Uterus (tissue), 4 donors: ENCODE data around the gene DIPK2B. TPM values are rescaled to one million over a fixed set of nuclear protein-coding genes. Genes with fewer than 3 reads are reported as not detected.

Source experiments
- DNase-seq, 2 donors: peaks; one replicate each; pipeline ENCODE4 v3.0.0-alpha.2; 2019 to 2020
- H3K27ac ChIP-seq, 2 donors: fragments of 200-600 bp; sonication (generic); 1 replicate in 1 of 2; 2 replicates in 1 of 2; pipeline ENCODE4 v1.5.1; 2016 to 2018
- H3K27me3 ChIP-seq, 2 donors: fragments of 200-600 bp; sonication (generic); one replicate each; pipeline ENCODE4 v1.5.1; 2018 to 2019; ENCODE audit warnings: control low read depth in 1 of 2
- H3K36me3 ChIP-seq, 2 donors: fragments of 200-600 bp; sonication (generic); one replicate each; pipeline ENCODE4 v1.5.1; 2019; ENCODE audit warnings: control low read depth in 1 of 2
- H3K4me1 ChIP-seq, 2 donors: fragments of 200-600 bp; sonication (generic); one replicate each; pipeline ENCODE4 v1.5.1; 2018 to 2019; ENCODE audit warnings: control low read depth in 1 of 2
- H3K4me3 ChIP-seq, 2 donors: fragments of 200-600 bp; sonication (generic); 1 replicate in 1 of 2; 2 replicates in 1 of 2; pipeline ENCODE4 v1.5.1; 2018 to 2019; ENCODE audit warnings: mild to moderate bottlenecking in 1 of 2
- H3K9me3 ChIP-seq, 2 donors: fragments of 200-600 bp; sonication (generic); one replicate each; pipeline ENCODE4 v1.5.1; 2019; ENCODE audit warnings: control low read depth in 1 of 2
- CTCF ChIP-seq, 4 experiments: fragments of 200-600 bp in 2 of 4; fragments of 450-650 bp in 2 of 4; sonication (generic) in 2 of 4; IDR thresholded peaks; one replicate each; pipeline ENCODE4 v1.5.1; 2016 to 2019; ENCODE audit warnings: antibody characterized with exemption in 4 of 4, mild to moderate bottlenecking in 2 of 4, moderate library complexity in 1 of 4
- POLR2A ChIP-seq, 2 donors: fragments of 450-650 bp; IDR thresholded peaks; one replicate each; pipeline ENCODE4 v1.6.1; 2016; ENCODE audit warnings: antibody characterized with exemption in 2 of 2, mild to moderate bottlenecking in 1 of 2, moderate library complexity in 1 of 2
- intact Hi-C: fragments of 100-400 bp; cut with DNase I; formaldehyde crosslinking; loops from one replicate; pipeline ENCODE4 v1.15.1; 2023; ENCODE audit warnings: low total_unique reads
- total RNA-seq, 4 donors: library from RNA; depleted of rRNA in 3 of 4; stranded (reverse); fragments of >200 nt in 3 of 4; gene quantifications; one replicate each; pipeline versions ENCODE4 v1.1.0 to v1.2.4, GENCODE V29; 2014 to 2023
- donor health status: DM: yes; HTN: yes; CAD: no.

The DIPK2B gene
- total RNA-seq, 4 donors from 2014 or later, result 21.2 to 95.6 (median 30.8) TPM

GRCh38 chrX:45187731-45188130 is 12.9 kb downstream of the DIPK2B start:
- intact Hi-C loops, result no loop called here
- TF ChIP-seq CTCF (IDR thresholded peaks at IDR 0.05) (no peak), POLR2A (IDR thresholded peaks at IDR 0.05) (no peak)
- Histone ChIP-seq H3K36me3 (no peaks in the 10 kb centered on the region), H3K4me1 (no peaks in the 10 kb centered on the region), H3K4me3 (peak overlapping the region in 1 of 2 donors; percentile 27), H3K27me3 (no peaks in the 10 kb centered on the region), H3K9me3 (no peaks in the 10 kb centered on the region), H3K27ac (peak overlapping the region; percentile 53 to 76)
- DNase-seq, result no peak

GRCh38 chrX:45186643-45187026 is 14.0 kb downstream of the DIPK2B start:
- Histone ChIP-seq H3K4me3 (no peak overlapping the region), H3K27me3 (no peaks in the 10 kb centered on the region), H3K27ac (peak overlapping the region; percentile 53 to 76), H3K9me3 (no peaks in the 10 kb centered on the region), H3K4me1 (no peaks in the 10 kb centered on the region), H3K36me3 (no peaks in the 10 kb centered on the region)
- DNase-seq, result no peak
- TF ChIP-seq POLR2A (IDR thresholded peaks at IDR 0.05) (no peak), CTCF (IDR thresholded peaks at IDR 0.05) (no peak)
- intact Hi-C loops, result no loop called here

- intact Hi-C loops, result no loop called here
- TF ChIP-seq POLR2A (IDR thresholded peaks at IDR 0.05), result no peak
- TF ChIP-seq CTCF (IDR thresholded peaks at IDR 0.05), result no peak
- Histone ChIP-seq H3K9me3 (no peaks in the 10 kb centered on the region), H3K4me3 (no peak overlapping the region), H3K27me3 (no peaks in the 10 kb centered on the region), H3K27ac (no peak overlapping the region), H3K36me3 (no peaks in the 10 kb centered on the region), H3K4me1 (no peaks in the 10 kb centered on the region)
- DNase-seq, result no peak
Observed at GRCh38 chrX:45184211-45184610, 16.5 kb downstream of the DIPK2B start.

- no peak overlapping the region for H3K27ac ChIP-seq
- H3K36me3 ChIP-seq, result no peaks in the 10 kb centered on the region
- H3K4me1 ChIP-seq, result no peaks in the 10 kb centered on the region
- no peak for DNase-seq
- TF ChIP-seq CTCF (IDR thresholded peaks at IDR 0.05), result no peak
- TF ChIP-seq POLR2A (IDR thresholded peaks at IDR 0.05), result no peak
- intact Hi-C loops, result no loop called here
- no peak overlapping the region for H3K4me3 ChIP-seq
- H3K9me3 ChIP-seq, result no peaks in the 10 kb centered on the region
- no peaks in the 10 kb centered on the region for H3K27me3 ChIP-seq
Observed at GRCh38 chrX:45172890-45173289, 27.8 kb downstream of the DIPK2B start.

GRCh38 chrX:45166781-45167180 is 33.9 kb downstream of the DIPK2B start:
- intact Hi-C loops, result no loop called here
- TF ChIP-seq POLR2A (IDR thresholded peaks at IDR 0.05), result no peak
- no peak for TF ChIP-seq CTCF (IDR thresholded peaks at IDR 0.05)
- no peaks in the 10 kb centered on the region for H3K9me3 ChIP-seq

More at GRCh38 chrX:45166781-45167180, 33.9 kb downstream of the DIPK2B start:
- Histone ChIP-seq H3K27ac (no peak overlapping the region), H3K4me3 (no peak overlapping the region), H3K4me1 (no peaks in the 10 kb centered on the region), H3K27me3 (no peaks in the 10 kb centered on the region), H3K36me3 (no peaks in the 10 kb centered on the region)
- DNase-seq, result no peak
